Panc1 (cell line): ENCODE measurements around the gene HIGD2A.

Source experiments
- CTCF ChIP-seq: fragments of 450-650 bp; IDR thresholded peaks from 2 replicates; pipeline ENCODE4 v1.5.1; 2017; ENCODE audit warnings: mild to moderate bottlenecking
- POLR2AphosphoS5 ChIP-seq: IDR thresholded peaks from 2 replicates; pipeline ENCODE4 v1.6.1; 2012; ENCODE audit warnings: mild to moderate bottlenecking, low read depth, low read length, moderate library complexity
- REST ChIP-seq, 2 experiments: IDR thresholded peaks; 2 replicates each; pipeline ENCODE4 v1.6.1; 2011 to 2012; ENCODE audit warnings: low read depth in 2 of 2, control low read depth in 1 of 2, low read length in 1 of 2, mild to moderate bottlenecking in 1 of 2, moderate library complexity in 1 of 2; ENCODE audit not compliant: insufficient read depth in 1 of 2
- SIN3A ChIP-seq: IDR thresholded peaks from 2 replicates; pipeline ENCODE4 v1.6.1; 2012; ENCODE audit warnings: low read depth, mild to moderate bottlenecking, low read length, moderate library complexity, borderline replicate concordance; ENCODE audit not compliant: insufficient read depth
- TCF7L2 ChIP-seq: IDR thresholded peaks from 2 replicates; pipeline ENCODE4 v1.6.1; 2011; ENCODE audit warnings: mild to moderate bottlenecking, low read depth, low read length, inconsistent platforms

GRCh38 chr5:176406436-176407052 lies 18.0 kb downstream of the HIGD2A start:
- TF ChIP-seq CTCF (no peak), POLR2AphosphoS5 (no peak), TCF7L2 (no peak), SIN3A (no peak), REST (IDR thresholded peaks at IDR 0.05; ENCODE audit: insufficient read depth in 1 of 2, low read depth in 2 of 2, low read length in 1 of 2) (no peak)
